C4-2B (cell line): ENCODE data around the gene ROR1.

Source experiments
- CTCF ChIP-seq: fragments of 450-650 bp; conservative IDR thresholded peaks from 2 replicates; pipeline ENCODE4 v1.5.1; 2017; ENCODE audit warnings: mild to moderate bottlenecking
- ZFX ChIP-seq: fragments of 450-650 bp; IDR thresholded peaks from 2 replicates; pipeline ENCODE4 v1.6.1; 2017

DNA sequence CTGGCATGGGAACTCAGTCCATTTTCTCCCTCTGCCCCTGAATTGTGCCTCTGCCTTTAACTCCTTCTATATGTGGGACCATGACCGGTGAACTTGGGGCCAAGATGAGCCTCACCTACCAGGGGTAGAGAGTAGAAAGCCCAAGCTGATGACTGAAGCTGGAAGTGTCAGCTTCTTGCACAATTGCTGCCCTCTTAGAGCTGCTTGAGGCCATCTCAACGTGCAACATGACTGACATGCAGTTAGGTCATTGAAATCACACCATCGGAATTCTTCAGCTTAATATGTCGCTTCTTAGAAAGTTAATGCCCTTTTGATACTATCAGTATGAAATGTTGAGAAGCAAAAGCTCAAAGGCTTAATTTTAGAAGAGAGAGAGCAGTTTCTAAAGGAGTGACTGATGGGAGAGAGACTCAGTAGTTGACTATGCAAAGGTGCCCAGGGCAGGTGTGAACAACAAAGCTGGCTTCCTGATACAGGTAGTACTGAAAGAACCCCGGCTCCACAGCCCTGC lies 340.3 kb downstream of the ROR1 start:
- TF ChIP-seq CTCF: no peak
- TF ChIP-seq ZFX: no peak
